Tibial nerve (tissue), 4 donors: ENCODE data around the gene SPATA19.

ENCODE experiments used
- CTCF ChIP-seq, 5 experiments: fragments of 200-600 bp in 3 of 5; fragments of 450-650 bp in 2 of 5; sonication (generic) in 3 of 5; IDR thresholded peaks; one replicate each; pipeline ENCODE4 v1.5.1; 2016 to 2019; ENCODE audit warnings: antibody characterized with exemption in 5 of 5, mild to moderate bottlenecking in 3 of 5, moderate library complexity in 2 of 5
- EP300 ChIP-seq, 2 donors: sonication (generic); formaldehyde crosslinking; IDR thresholded peaks; one replicate each; pipeline ENCODE4 v1.6.1; 2017; ENCODE audit warnings: antibody characterized with exemption in 2 of 2, mild to moderate bottlenecking in 1 of 2
- POLR2A ChIP-seq, 2 donors: fragments of 450-650 bp; IDR thresholded peaks; one replicate each; pipeline ENCODE4 v1.6.1; 2017; ENCODE audit warnings: antibody characterized with exemption in 2 of 2, mild to moderate bottlenecking in 2 of 2, moderate library complexity in 2 of 2

GRCh38 chr11:133795088-133795487, 50.2 kb downstream of the SPATA19 start:
- TF ChIP-seq POLR2A (IDR thresholded peaks at IDR 0.05) (no peak), CTCF (IDR thresholded peaks at IDR 0.05) (no peak), EP300 (IDR thresholded peaks at IDR 0.05) (no peak)
